Stomach (tissue), 4 donors: Measurements from ENCODE around the gene TCOF1.

Source experiments
- CTCF ChIP-seq, 7 experiments: fragments of 450-650 bp in 4 of 7; fragments of 200-600 bp in 3 of 7; sonication (generic) in 3 of 7; IDR thresholded peaks; one replicate each; pipeline ENCODE4 v1.5.1; 2016 to 2019; ENCODE audit warnings: antibody characterized with exemption in 7 of 7, control low read depth in 2 of 7, mild to moderate bottlenecking in 1 of 7
- POLR2A ChIP-seq, 4 donors: fragments of 450-650 bp; IDR thresholded peaks; one replicate each; pipeline ENCODE4 v1.6.1; 2016; ENCODE audit warnings: antibody characterized with exemption in 4 of 4, control low read depth in 2 of 4, mild to moderate bottlenecking in 1 of 4, moderate library complexity in 1 of 4

GRCh38 chr5:150389531-150390266 lies 32.2 kb downstream of the TCOF1 start:
- TF ChIP-seq CTCF (IDR thresholded peaks at IDR 0.05) (no peak), POLR2A (IDR thresholded peaks at IDR 0.05) (no peak)
